ENCODE measurements around the gene ZNF574. TPM values are rescaled to one million over a fixed set of nuclear protein-coding genes. Genes with fewer than 3 reads are reported as not detected.

ZNF574 gene
- total RNA-seq, 1 experiment from 2014 or later, result 35.6 TPM

- Histone ChIP-seq H3K9ac (ENCODE audit: extremely low read depth, insufficient read length, low read length) (no peak overlapping the region), H3T11ph (ENCODE audit: low read length) (no peak overlapping the region), H2AFZ (ENCODE audit: low read length) (no peak overlapping the region), H2BK12ac (ENCODE audit: insufficient read length, low read depth, low read length) (no peak overlapping the region), H4K8ac (replicated peaks; ENCODE audit: insufficient read length, low read depth, low read length) (no peak overlapping the region), H4K5ac (ENCODE audit: insufficient read length, low read depth, low read length) (no peak overlapping the region), H2AK5ac (ENCODE audit: insufficient read length, low read length) (no peak overlapping the region), H3K4me1 (ENCODE audit: insufficient read depth, low read length) (0 out of 2 replicates have a peak, but pooled peaks cover 2% of the 10 kb centered on the region), H2BK15ac (ENCODE audit: low read depth, low read length) (no peak overlapping the region), H3K4me2 (ENCODE audit: insufficient read depth, insufficient read length, low read length) (no peak overlapping the region), H3K79me1 (ENCODE audit: insufficient read depth, low read depth, low read length, poor library complexity, severe bottlenecking) (no peaks in the 10 kb centered on the region), H4K91ac (ENCODE audit: insufficient read length, low read depth, low read length) (no peak overlapping the region), H3K4ac (ENCODE audit: low read depth, low read length) (no peak overlapping the region), H3K27ac (ENCODE audit: insufficient read length, low read depth, low read length) (no peak overlapping the region), H3K14ac (ENCODE audit: insufficient read depth, low read length) (no peak overlapping the region), H3K56ac (ENCODE audit: insufficient read length, low read depth, low read length) (no peak overlapping the region), H3K23ac (ENCODE audit: insufficient read length, low read depth, low read length) (no peak overlapping the region), H3K27me3 (ENCODE audit: insufficient read depth, low read length) (no peaks in the 10 kb centered on the region), H4K20me1 (ENCODE audit: control insufficient read depth, insufficient read depth, insufficient read length) (no peaks in the 10 kb centered on the region), H2BK20ac (ENCODE audit: low read depth, low read length, poor library complexity, severe bottlenecking) (no peak overlapping the region), H3K79me2 (ENCODE audit: insufficient read depth, low read length) (no peaks in the 10 kb centered on the region), H3K18ac (ENCODE audit: insufficient read length, low read depth, low read length) (no peak overlapping the region), H2BK5ac (ENCODE audit: insufficient read length, low read length) (no peak overlapping the region), H3K9me3 (ENCODE audit: control insufficient read depth, low read depth, low read length) (no peaks in the 10 kb centered on the region), H3K23me2 (ENCODE audit: insufficient read length, low read depth, low read length, poor library complexity, severe bottlenecking) (no peaks in the 10 kb centered on the region), H2BK120ac (ENCODE audit: low read depth, low read length, poor library complexity, severe bottlenecking) (no peak overlapping the region)
- no peaks in the 10 kb centered on the region; a peak in 1 of 5 replicates for H3K9me3 Mint-ChIP-seq
- DNase-seq, result no peak
- H3K36me3 Mint-ChIP-seq (ENCODE audit: insufficient read depth in 1 of 3, low read depth in 3 of 3), result no peaks in the 10 kb centered on the region
- H3K27ac Mint-ChIP-seq, result no peak overlapping the region; a peak in 1 of 7 replicates
- no CpG with 5 or more reads among the region's 5 CpGs for WGBS (ENCODE audit: extremely low coverage, insufficient read length, low lambda C conversion rate)
- H3K4me3 Mint-ChIP-seq, result no peak overlapping the region
- H3K27me3 Mint-ChIP-seq (ENCODE audit: low read depth), result peaks cover 17% of the 10 kb centered on the region
- H3K4me1 Mint-ChIP-seq, result peaks cover 14 to 23% of the 10 kb centered on the region in 2 experiments
- no peak for TF ChIP-seq CTCF (conservative IDR thresholded peaks at IDR 0.05)
These were observed 45.2 kb downstream of the ZNF574 start for GRCh38 chr19:42121036-42121621.

All from H9 (cell line).